Measurements from ENCODE around the gene OSGEP.

DNA sequence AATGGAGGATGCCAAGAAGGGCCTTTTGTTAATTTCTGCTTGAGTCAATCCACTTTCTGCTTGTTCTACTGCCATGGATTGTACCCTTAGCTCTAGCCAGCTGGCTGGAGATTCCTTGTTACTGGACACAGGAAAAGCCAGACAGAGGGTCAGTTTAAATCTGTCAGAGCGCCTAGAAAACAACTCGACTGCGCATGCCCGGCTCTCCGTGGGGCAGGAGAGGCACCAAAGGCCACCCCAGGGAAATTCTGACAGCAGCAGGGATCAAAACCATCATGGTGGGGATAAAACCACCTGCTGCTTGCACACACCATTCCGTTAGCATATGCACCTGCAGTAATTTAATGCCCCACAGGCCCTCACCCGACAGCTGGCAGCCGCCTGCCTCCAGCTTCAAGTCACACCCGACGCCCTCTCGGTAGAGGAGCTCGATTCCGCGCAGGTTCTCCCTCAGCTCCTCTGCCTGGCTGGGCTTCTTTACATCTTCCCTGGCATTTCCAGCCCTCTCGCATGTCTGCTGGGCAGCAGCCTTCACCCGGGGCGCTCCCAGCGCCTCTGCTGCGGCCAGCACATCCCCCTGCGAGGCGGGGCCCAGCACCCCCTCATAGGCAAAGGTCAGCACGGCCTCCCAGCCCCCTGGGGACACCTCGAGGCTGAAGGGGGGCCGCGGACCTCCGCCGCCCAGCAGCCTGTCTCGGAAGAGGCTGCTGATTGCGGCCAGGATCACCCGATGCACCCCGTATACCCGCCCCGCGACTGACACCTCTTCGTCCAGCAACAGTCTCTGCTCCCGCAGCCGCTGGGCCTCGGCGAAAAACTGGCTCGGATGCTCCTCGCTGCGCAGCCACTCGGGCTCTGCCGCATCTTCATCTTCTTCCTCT, 19.7 kb downstream of the OSGEP start:
- TF ChIP-seq CTCF (IDR thresholded peaks at IDR 0.05) (no peak), POLR2AphosphoS5 (IDR thresholded peaks at IDR 0.05) (peak in 1 of 3 donors; percentile 14), EP300 (IDR thresholded peaks at IDR 0.05) (no peak)

Data from stomach (tissue), 4 donors.